SK-N-SH treated with all-trans-retinoic acid at 6 μM for 48 hours (cell line): ENCODE measurements around the gene MALRD1.

Experiments
- ARNTL ChIP-seq: fragments of 450-650 bp; formaldehyde crosslinking; IDR thresholded peaks from 2 replicates; pipeline ENCODE4 v1.5.0; 2020; ENCODE audit warnings: low read depth, mild to moderate bottlenecking, moderate library complexity, borderline replicate concordance
- BACH2 ChIP-seq: fragments of 250-450 bp; sonication (Bioruptor Pico); IDR thresholded peaks from 2 replicates; pipeline ENCODE4 v1.9.0; 2021; ENCODE audit warnings: mild to moderate bottlenecking, borderline replicate concordance
- CSDC2 ChIP-seq: fragments of 250-450 bp; sonication (Bioruptor Pico); IDR thresholded peaks from 2 replicates; pipeline ENCODE4 v1.5.0; 2020; ENCODE audit warnings: mild to moderate bottlenecking, moderate library complexity
- GLIS3 ChIP-seq: fragments of 250-450 bp; sonication (Bioruptor Pico); IDR thresholded peaks from 2 replicates; pipeline ENCODE4 v1.5.0; 2020; ENCODE audit warnings: mild to moderate bottlenecking, moderate library complexity
- ISL1 ChIP-seq: fragments of 250-450 bp; sonication (Bioruptor Pico); IDR thresholded peaks from 2 replicates; pipeline ENCODE4 v2.1.2; 2022; ENCODE audit warnings: mild to moderate bottlenecking, moderate library complexity
- PPARA ChIP-seq: fragments of 250-450 bp; sonication (Bioruptor Pico); IDR thresholded peaks from 2 replicates; pipeline ENCODE4 v1.5.0; 2020; ENCODE audit warnings: mild to moderate bottlenecking, borderline replicate concordance
- RARB ChIP-seq: fragments of 250-450 bp; sonication (Bioruptor Pico); IDR thresholded peaks from 2 replicates; pipeline ENCODE4 v1.8.0; 2021; ENCODE audit warnings: mild to moderate bottlenecking, moderate library complexity
- TCF4 ChIP-seq: fragments of 250-450 bp; sonication (Bioruptor Pico); IDR thresholded peaks from 2 replicates; pipeline ENCODE4 v1.8.0; 2021; ENCODE audit warnings: mild to moderate bottlenecking, moderate library complexity, borderline replicate concordance
- TOX ChIP-seq: fragments of 250-450 bp; sonication (Bioruptor Pico); IDR thresholded peaks from 2 replicates; pipeline ENCODE4 v1.8.0; 2021; ENCODE audit warnings: mild to moderate bottlenecking, moderate library complexity, borderline replicate concordance
- ZFP30 ChIP-seq: fragments of 450-650 bp; formaldehyde crosslinking; IDR thresholded peaks from 2 replicates; pipeline ENCODE4 v1.5.0; 2022; ENCODE audit warnings: mild to moderate bottlenecking, moderate library complexity
- TF ChIP-seq, protein P1 (sequence below): fragments of 250-450 bp; sonication (Bioruptor Pico); IDR thresholded peaks from 2 replicates; pipeline ENCODE4 v1.8.0; 2020; ENCODE audit warnings: mild to moderate bottlenecking, moderate library complexity, borderline replicate concordance
- TF ChIP-seq, protein P2 (sequence below): fragments of 250-450 bp; sonication (Bioruptor Pico); IDR thresholded peaks from 2 replicates; pipeline ENCODE4 v1.5.1; 2021; ENCODE audit warnings: mild to moderate bottlenecking, moderate library complexity
- TF ChIP-seq, protein P3 (sequence below): fragments of 250-450 bp; sonication (Bioruptor Pico); IDR thresholded peaks from 2 replicates; pipeline ENCODE4 v1.5.1; 2020; ENCODE audit warnings: low read depth, mild to moderate bottlenecking, moderate library complexity

GRCh38 chr10:19048489-19048888 lies at the start of gene MALRD1:
- TF ChIP-seq GLIS3 (CRISPR knock-in tag) (no peak), ARNTL (no peak), CSDC2 (CRISPR knock-in tag) (no peak), ZFP30 (CRISPR knock-in tag) (no peak), BACH2 (CRISPR knock-in tag) (no peak), PPARA (CRISPR knock-in tag) (no peak), ISL1 (CRISPR knock-in tag) (no peak), RARB (CRISPR knock-in tag) (no peak), TOX (CRISPR knock-in tag) (no peak), TCF4 (CRISPR knock-in tag) (no peak)
- TF ChIP-seq, protein P1, sequence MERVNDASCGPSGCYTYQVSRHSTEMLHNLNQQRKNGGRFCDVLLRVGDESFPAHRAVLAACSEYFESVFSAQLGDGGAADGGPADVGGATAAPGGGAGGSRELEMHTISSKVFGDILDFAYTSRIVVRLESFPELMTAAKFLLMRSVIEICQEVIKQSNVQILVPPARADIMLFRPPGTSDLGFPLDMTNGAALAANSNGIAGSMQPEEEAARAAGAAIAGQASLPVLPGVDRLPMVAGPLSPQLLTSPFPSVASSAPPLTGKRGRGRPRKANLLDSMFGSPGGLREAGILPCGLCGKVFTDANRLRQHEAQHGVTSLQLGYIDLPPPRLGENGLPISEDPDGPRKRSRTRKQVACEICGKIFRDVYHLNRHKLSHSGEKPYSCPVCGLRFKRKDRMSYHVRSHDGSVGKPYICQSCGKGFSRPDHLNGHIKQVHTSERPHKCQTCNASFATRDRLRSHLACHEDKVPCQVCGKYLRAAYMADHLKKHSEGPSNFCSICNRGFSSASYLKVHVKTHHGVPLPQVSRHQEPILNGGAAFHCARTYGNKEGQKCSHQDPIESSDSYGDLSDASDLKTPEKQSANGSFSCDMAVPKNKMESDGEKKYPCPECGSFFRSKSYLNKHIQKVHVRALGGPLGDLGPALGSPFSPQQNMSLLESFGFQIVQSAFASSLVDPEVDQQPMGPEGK (CRISPR knock-in tag), result no peak
- TF ChIP-seq, protein P2, sequence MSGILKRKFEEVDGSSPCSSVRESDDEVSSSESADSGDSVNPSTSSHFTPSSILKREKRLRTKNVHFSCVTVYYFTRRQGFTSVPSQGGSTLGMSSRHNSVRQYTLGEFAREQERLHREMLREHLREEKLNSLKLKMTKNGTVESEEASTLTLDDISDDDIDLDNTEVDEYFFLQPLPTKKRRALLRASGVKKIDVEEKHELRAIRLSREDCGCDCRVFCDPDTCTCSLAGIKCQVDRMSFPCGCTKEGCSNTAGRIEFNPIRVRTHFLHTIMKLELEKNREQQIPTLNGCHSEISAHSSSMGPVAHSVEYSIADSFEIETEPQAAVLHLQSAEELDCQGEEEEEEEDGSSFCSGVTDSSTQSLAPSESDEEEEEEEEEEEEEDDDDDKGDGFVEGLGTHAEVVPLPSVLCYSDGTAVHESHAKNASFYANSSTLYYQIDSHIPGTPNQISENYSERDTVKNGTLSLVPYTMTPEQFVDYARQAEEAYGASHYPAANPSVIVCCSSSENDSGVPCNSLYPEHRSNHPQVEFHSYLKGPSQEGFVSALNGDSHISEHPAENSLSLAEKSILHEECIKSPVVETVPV (CRISPR knock-in tag), result no peak
- TF ChIP-seq, protein P3, sequence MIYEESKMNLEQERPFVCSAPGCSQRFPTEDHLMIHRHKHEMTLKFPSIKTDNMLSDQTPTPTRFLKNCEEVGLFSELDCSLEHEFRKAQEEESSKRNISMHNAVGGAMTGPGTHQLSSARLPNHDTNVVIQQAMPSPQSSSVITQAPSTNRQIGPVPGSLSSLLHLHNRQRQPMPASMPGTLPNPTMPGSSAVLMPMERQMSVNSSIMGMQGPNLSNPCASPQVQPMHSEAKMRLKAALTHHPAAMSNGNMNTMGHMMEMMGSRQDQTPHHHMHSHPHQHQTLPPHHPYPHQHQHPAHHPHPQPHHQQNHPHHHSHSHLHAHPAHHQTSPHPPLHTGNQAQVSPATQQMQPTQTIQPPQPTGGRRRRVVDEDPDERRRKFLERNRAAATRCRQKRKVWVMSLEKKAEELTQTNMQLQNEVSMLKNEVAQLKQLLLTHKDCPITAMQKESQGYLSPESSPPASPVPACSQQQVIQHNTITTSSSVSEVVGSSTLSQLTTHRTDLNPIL (CRISPR knock-in tag), result no peak
